Mononuclear cell (primary cell): ENCODE data around the gene FAM210B. TPM values are rescaled to one million over a fixed set of nuclear protein-coding genes. Genes with fewer than 3 reads are reported as not detected.

Source experiments
- H3K27me3 ChIP-seq: 2 replicates; pipeline ENCODE4 v1.6.0; 2011; ENCODE audit warnings: low read length, control low read depth; ENCODE audit not compliant: insufficient read depth
- H3K4me1 ChIP-seq: 2 replicates; pipeline ENCODE4 v1.5.1; 2011; ENCODE audit warnings: mild to moderate bottlenecking, low read length, control low read depth; ENCODE audit not compliant: insufficient read depth
- H3K4me3 ChIP-seq: 2 replicates; pipeline ENCODE4 v1.5.1; 2011; ENCODE audit warnings: mild to moderate bottlenecking, low read length, moderate library complexity
- H3K9me3 ChIP-seq: 2 replicates; pipeline ENCODE4 v1.5.1; 2011; ENCODE audit warnings: low read depth, mild to moderate bottlenecking, control low read depth, low read length
- total RNA-seq: library from RNA; depleted of rRNA; stranded (reverse); fragments of >200 nt; gene quantifications from one replicate; pipeline ENCODE4 v1.2.3, GENCODE V29; 2012

Gene FAM210B
- total RNA-seq, 1 donor = 20.6 TPM

- Histone ChIP-seq H3K4me1 (no peaks in the 10 kb centered on the region), H3K27me3 (no peaks in the 10 kb centered on the region), H3K9me3 (no peaks in the 10 kb centered on the region), H3K4me3 (no peak overlapping the region)
Observed at GRCh38 chr20:56350842-56351241, 7.9 kb upstream of the FAM210B start.

DNA sequence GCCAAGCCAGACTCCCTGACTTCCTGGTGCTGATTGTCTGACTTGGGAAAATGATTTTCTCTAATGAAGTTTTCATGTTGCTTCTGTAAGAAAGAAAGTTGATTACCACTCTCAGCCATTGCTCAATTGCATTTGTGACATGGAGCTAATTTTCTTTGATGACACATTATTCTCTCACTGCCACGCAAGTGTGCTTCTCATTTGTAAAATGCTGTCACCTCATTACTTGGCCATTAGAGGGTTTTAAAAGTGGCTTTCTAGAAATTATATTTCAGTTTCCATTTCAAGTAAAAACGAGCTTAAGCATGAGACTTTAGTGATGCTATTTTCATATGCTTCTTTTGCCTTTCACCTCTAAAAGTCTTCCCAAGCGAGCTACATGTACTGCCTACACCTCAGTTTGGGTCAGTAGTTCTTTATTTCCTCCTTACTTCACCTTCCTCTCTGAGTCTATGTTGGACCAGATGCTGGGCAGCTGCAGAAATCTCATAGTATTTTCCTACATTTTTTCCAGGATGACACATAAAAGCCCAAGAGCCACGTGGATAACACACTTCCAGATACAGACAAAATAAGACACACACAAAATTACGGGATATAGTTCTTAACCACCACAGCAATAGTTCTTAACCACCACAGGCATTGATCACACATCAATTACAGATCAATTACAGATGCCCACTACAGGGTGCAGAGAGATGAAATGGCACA lies 6.3 kb upstream of the FAM210B start:
- Histone ChIP-seq H3K4me1 (no peaks in the 10 kb centered on the region), H3K27me3 (no peaks in the 10 kb centered on the region), H3K9me3 (no peaks in the 10 kb centered on the region), H3K4me3 (no peak overlapping the region)

GRCh38 chr20:56353356-56353755 lies 5.4 kb upstream of the FAM210B start:
- Histone ChIP-seq H3K27me3 (no peaks in the 10 kb centered on the region), H3K4me3 (no peak overlapping the region), H3K4me1 (no peaks in the 10 kb centered on the region), H3K9me3 (no peaks in the 10 kb centered on the region)

- Histone ChIP-seq H3K9me3 (no peaks in the 10 kb centered on the region), H3K4me1 (peaks cover 11% of the 10 kb centered on the region), H3K4me3 (peak overlapping the region; percentile 60), H3K27me3 (no peaks in the 10 kb centered on the region)
Observed at GRCh38 chr20:56358070-56358469, 704 bp upstream of the FAM210B start.

GRCh38 chr20:56359212-56360132 lies 698 bp downstream of the FAM210B start:
- H3K27me3 ChIP-seq = no peaks in the 10 kb centered on the region

GRCh38 chr20:56360133-56360907 lies 1.5 kb downstream of the FAM210B start:
- H3K4me3 ChIP-seq = no peak overlapping the region
- no peaks in the 10 kb centered on the region for H3K9me3 ChIP-seq
- H3K4me1 ChIP-seq = peaks cover 11% of the 10 kb centered on the region
- H3K27me3 ChIP-seq = no peaks in the 10 kb centered on the region

More at GRCh38 chr20:56359212-56360132, 698 bp downstream of the FAM210B start:
- Histone ChIP-seq H3K9me3 (no peaks in the 10 kb centered on the region), H3K4me1 (peaks cover 11% of the 10 kb centered on the region), H3K4me3 (peak overlapping the region; percentile 60)

DNA sequence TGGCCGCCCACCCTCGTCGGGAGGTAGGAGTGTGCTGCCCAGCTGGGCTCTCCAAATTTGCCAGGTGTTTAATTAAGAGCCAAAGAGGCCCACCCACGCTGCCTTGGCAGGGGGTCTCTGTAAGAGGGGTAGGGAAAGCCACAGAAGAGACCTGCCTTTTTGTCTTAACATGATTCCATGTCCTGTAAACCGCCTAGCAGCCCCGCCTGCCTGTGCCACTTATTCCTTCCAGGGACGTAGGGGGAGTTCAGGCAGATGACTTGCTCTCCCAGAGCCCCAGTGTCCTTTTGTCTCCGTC lies 2.1 kb downstream of the FAM210B start:
- Histone ChIP-seq H3K4me3 (no peak overlapping the region), H3K27me3 (no peaks in the 10 kb centered on the region), H3K9me3 (no peaks in the 10 kb centered on the region), H3K4me1 (peaks cover 11% of the 10 kb centered on the region)

DNA sequence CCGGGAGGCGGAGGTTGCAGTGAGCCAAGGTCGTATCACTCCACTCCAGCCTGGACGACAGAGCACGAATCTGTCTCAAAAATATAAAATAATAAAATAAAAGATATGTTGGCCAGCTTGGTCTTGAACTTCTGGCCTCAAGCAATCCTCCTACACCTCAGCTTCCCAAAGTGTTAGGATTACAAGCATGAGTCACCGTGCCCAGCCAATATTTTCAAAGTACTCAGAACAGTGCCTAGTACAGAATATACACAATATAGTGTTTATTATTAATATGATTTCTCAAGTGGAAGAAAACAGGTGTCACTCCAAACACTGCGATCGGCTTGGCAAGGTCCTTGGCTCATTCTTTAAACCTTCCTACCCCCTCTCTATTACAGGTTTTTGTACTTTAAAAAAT lies 3.1 kb downstream of the FAM210B start:
- Histone ChIP-seq H3K9me3 (no peaks in the 10 kb centered on the region), H3K4me1 (peaks cover 11% of the 10 kb centered on the region)

DNA sequence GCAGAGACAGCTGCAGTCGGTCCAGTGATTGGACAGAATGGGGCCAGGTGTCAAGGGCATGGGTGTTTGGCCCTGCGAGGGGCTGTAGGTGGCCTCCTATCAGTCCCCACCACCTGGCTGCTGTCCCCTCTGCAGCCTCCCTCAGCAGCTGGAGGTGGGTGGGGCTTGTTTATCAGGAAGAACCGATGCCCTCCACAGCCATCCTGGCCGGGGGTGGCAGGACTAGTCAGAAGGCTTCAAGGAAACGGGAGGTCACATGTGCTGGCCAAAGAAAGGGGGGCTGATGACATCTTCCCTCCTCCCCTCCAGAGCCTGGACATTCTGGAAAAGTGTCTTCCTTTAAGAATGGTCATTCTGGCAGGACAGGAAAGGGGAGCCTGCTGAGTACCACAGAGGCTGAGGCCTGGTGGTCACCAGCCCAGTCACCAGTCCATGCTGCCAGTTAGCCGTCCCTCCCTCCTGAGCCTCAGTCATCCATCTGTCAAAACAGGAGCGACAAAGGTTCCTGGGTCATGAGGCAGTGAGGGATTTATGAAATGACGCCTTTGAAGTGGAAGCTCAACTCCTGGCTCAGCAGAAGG lies 4.1 kb downstream of the FAM210B start:
- H3K9me3 ChIP-seq = no peaks in the 10 kb centered on the region
- H3K4me1 ChIP-seq = peaks cover 11% of the 10 kb centered on the region

More for the DNA sequence above, 3.1 kb downstream of the FAM210B start:
- Histone ChIP-seq H3K27me3 (no peaks in the 10 kb centered on the region), H3K4me3 (no peak overlapping the region)

GRCh38 chr20:56363491-56363890 lies 4.7 kb downstream of the FAM210B start:
- Histone ChIP-seq H3K4me1 (peaks cover 11% of the 10 kb centered on the region), H3K9me3 (no peaks in the 10 kb centered on the region), H3K27me3 (no peaks in the 10 kb centered on the region), H3K4me3 (no peak overlapping the region)

More for the DNA sequence above, 4.1 kb downstream of the FAM210B start:
- no peak overlapping the region for H3K4me3 ChIP-seq
- no peaks in the 10 kb centered on the region for H3K27me3 ChIP-seq

DNA sequence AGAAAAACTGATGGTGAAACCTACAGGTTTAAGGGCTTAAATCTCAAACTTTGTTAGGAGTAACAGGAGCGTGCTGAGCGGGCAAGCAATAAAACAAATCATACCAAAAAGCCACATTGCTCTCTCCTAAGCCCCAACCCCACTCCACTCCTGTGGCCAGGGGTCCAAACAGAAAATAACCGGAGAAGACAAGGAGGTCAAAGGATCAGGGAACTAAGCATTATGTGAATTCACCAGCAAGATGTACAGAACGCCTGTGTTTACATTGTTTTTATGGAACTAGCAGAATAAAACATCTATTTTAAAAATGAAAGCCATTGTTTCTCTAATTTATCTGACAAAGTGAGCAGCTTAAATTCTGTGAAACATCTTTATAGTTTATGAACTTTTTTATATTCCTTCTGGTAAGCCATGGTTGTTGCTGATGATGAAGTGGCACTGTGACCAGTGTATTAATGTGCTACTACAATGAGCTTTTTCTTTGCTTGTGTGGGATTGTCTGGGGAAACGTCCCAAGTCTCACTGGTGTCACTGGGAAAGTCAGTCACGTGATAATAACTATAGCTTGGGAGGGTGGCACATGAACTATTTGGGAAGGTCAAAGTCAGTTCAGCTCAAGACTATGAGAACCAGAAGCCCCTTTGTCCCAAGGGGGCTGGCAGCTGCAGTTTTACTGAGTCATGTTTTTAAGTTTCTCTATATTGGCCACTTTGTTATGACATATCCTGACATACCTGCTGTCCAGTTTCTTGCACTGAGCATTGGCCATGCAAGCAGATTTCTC lies 9.8 kb downstream of the FAM210B start:
- H3K4me3 ChIP-seq = no peak overlapping the region
- no peaks in the 10 kb centered on the region for H3K9me3 ChIP-seq
- peaks cover under 1% of the 10 kb centered on the region for H3K4me1 ChIP-seq
- no peaks in the 10 kb centered on the region for H3K27me3 ChIP-seq

- Histone ChIP-seq H3K4me1 (peaks cover 7% of the 10 kb centered on the region), H3K4me3 (no peak overlapping the region), H3K27me3 (no peaks in the 10 kb centered on the region), H3K9me3 (no peaks in the 10 kb centered on the region)
Observed at GRCh38 chr20:56369179-56369578, 10.4 kb downstream of the FAM210B start.

- H3K9me3 ChIP-seq = no peaks in the 10 kb centered on the region
- H3K4me1 ChIP-seq = peaks cover 28% of the 10 kb centered on the region
- H3K4me3 ChIP-seq = no peak overlapping the region
- no peaks in the 10 kb centered on the region for H3K27me3 ChIP-seq
Observed at GRCh38 chr20:56371977-56372376, 13.2 kb downstream of the FAM210B start.

- peaks cover 31% of the 10 kb centered on the region for H3K4me1 ChIP-seq
- H3K9me3 ChIP-seq = no peaks in the 10 kb centered on the region
- H3K4me3 ChIP-seq = no peak overlapping the region
- no peaks in the 10 kb centered on the region for H3K27me3 ChIP-seq
Observed at GRCh38 chr20:56372850-56373249, 14.1 kb downstream of the FAM210B start.
